ENCODE measurements around the gene PTGDS.

- TF ChIP-seq, protein P1, sequence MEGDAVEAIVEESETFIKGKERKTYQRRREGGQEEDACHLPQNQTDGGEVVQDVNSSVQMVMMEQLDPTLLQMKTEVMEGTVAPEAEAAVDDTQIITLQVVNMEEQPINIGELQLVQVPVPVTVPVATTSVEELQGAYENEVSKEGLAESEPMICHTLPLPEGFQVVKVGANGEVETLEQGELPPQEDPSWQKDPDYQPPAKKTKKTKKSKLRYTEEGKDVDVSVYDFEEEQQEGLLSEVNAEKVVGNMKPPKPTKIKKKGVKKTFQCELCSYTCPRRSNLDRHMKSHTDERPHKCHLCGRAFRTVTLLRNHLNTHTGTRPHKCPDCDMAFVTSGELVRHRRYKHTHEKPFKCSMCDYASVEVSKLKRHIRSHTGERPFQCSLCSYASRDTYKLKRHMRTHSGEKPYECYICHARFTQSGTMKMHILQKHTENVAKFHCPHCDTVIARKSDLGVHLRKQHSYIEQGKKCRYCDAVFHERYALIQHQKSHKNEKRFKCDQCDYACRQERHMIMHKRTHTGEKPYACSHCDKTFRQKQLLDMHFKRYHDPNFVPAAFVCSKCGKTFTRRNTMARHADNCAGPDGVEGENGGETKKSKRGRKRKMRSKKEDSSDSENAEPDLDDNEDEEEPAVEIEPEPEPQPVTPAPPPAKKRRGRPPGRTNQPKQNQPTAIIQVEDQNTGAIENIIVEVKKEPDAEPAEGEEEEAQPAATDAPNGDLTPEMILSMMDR (IDR thresholded peaks at IDR 0.05): no peak
- TF ChIP-seq EZH2 (IDR thresholded peaks at IDR 0.05; ENCODE audit: borderline replicate concordance, insufficient read depth, low read depth, low read length, poor library complexity, severe bottlenecking): no peak
Measured at GRCh38 chr9:137017791-137018497, 40.6 kb downstream of the PTGDS start.

Data from B cell (primary cell).